ENCODE measurements around the gene RBM38.

DNA sequence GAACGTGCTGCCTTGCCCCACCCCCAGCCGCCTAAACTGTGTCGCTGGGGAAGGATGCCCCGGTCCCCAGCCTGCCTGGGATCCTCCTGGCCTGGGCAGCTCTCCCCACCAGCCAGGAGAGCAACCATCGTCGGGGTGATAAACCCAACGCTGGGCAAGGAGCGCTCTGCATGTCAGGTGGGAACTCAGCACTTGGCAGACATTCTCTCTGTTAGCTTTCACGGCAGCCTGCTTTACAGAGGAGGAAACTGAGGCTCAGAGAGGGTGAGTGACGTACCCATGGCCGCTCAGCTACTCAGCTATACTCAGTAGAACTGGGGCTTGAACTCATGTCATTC lies 37.9 kb downstream of the RBM38 start:
- TF ChIP-seq, protein P1, sequence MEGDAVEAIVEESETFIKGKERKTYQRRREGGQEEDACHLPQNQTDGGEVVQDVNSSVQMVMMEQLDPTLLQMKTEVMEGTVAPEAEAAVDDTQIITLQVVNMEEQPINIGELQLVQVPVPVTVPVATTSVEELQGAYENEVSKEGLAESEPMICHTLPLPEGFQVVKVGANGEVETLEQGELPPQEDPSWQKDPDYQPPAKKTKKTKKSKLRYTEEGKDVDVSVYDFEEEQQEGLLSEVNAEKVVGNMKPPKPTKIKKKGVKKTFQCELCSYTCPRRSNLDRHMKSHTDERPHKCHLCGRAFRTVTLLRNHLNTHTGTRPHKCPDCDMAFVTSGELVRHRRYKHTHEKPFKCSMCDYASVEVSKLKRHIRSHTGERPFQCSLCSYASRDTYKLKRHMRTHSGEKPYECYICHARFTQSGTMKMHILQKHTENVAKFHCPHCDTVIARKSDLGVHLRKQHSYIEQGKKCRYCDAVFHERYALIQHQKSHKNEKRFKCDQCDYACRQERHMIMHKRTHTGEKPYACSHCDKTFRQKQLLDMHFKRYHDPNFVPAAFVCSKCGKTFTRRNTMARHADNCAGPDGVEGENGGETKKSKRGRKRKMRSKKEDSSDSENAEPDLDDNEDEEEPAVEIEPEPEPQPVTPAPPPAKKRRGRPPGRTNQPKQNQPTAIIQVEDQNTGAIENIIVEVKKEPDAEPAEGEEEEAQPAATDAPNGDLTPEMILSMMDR (IDR thresholded peaks at IDR 0.05), result no peak
- TF ChIP-seq POLR2A (IDR thresholded peaks at IDR 0.05), result no peak

All from adrenal gland (tissue), 5 donors.